Muscle layer of colon (tissue), 2 donors: ENCODE measurements around the gene KRT15.

Experiments
- H3K27ac ChIP-seq: one replicate; pipeline ENCODE4 v1.7.0; 2013; ENCODE audit warnings: low read depth, mild to moderate bottlenecking, low read length, moderate library complexity
- H3K27me3 ChIP-seq, 2 donors: one replicate each; pipeline ENCODE4 v1.7.0; 2013; ENCODE audit warnings: low read length in 2 of 2, mild to moderate bottlenecking in 2 of 2; ENCODE audit not compliant: insufficient read depth in 2 of 2, control insufficient read depth in 1 of 2
- H3K36me3 ChIP-seq: one replicate; pipeline ENCODE4 v1.7.0; 2013; ENCODE audit warnings: mild to moderate bottlenecking, low read length; ENCODE audit not compliant: insufficient read depth
- H3K4me1 ChIP-seq: one replicate; pipeline ENCODE4 v1.7.0; 2013; ENCODE audit warnings: mild to moderate bottlenecking, low read length; ENCODE audit not compliant: insufficient read depth
- H3K4me3 ChIP-seq, 2 donors: one replicate each; pipeline ENCODE4 v1.7.0; 2013; ENCODE audit warnings: low read length in 2 of 2, low read depth in 1 of 2, mild to moderate bottlenecking in 1 of 2, moderate library complexity in 1 of 2
- H3K9ac ChIP-seq: one replicate; pipeline ENCODE4 v1.7.0; 2013; ENCODE audit warnings: low read length
- H3K9me3 ChIP-seq: one replicate; pipeline ENCODE4 v1.7.0; 2013; ENCODE audit warnings: mild to moderate bottlenecking, low read length
- donor health status: abdominal sarcoma.
- donor health status: Adenocarcinoma of cecum.

KRT15 gene

DNA sequence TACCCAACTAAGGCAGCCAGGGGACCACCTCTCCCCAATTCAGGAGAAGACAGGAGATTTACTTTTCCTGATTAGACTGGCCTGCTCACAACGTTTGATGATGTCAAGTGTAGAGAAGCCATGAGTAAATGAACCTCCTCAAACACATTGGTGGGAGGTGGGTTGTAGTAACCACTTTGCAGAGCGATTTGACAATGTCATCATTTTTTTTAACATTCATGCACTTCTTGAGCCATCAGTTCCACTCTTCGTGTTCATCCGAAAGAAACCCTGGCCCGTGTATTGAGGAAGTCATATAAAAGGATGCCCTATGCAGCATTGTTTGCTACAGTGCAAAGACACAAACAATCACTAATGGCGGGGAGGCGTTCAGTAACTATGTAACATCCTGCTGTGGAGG lies 14.9 kb upstream of the KRT15 start:
- Histone ChIP-seq H3K9me3 (no peaks in the 10 kb centered on the region), H3K9ac (no peak overlapping the region), H3K36me3 (no peaks in the 10 kb centered on the region), H3K4me1 (no peaks in the 10 kb centered on the region), H3K27ac (no peak overlapping the region), H3K4me3 (no peak overlapping the region), H3K27me3 (peaks cover 11 to 23% of the 10 kb centered on the region in 2 donors)

- no peak overlapping the region for H3K9ac ChIP-seq
- H3K36me3 ChIP-seq = no peaks in the 10 kb centered on the region
- no peaks in the 10 kb centered on the region for H3K9me3 ChIP-seq
- H3K27ac ChIP-seq = no peak overlapping the region
- H3K4me1 ChIP-seq = no peaks in the 10 kb centered on the region
- H3K27me3 ChIP-seq = peaks cover 11 to 29% of the 10 kb centered on the region in 2 donors
- H3K4me3 ChIP-seq = no peak overlapping the region
Observed at GRCh38 chr17:41532947-41533570, 14.4 kb upstream of the KRT15 start.

GRCh38 chr17:41531993-41532392 lies 13.3 kb upstream of the KRT15 start:
- Histone ChIP-seq H3K4me3 (no peak overlapping the region), H3K36me3 (no peaks in the 10 kb centered on the region), H3K27me3 (peaks cover 11 to 40% of the 10 kb centered on the region in 2 donors), H3K9me3 (no peaks in the 10 kb centered on the region), H3K27ac (no peak overlapping the region), H3K9ac (no peak overlapping the region), H3K4me1 (no peaks in the 10 kb centered on the region)

- no peaks in the 10 kb centered on the region for H3K36me3 ChIP-seq
- no peaks in the 10 kb centered on the region for H3K9me3 ChIP-seq
- no peak overlapping the region for H3K27ac ChIP-seq
- no peak overlapping the region for H3K9ac ChIP-seq
- H3K4me1 ChIP-seq = no peaks in the 10 kb centered on the region
- no peak overlapping the region for H3K4me3 ChIP-seq
- H3K27me3 ChIP-seq = peaks cover 11 to 44% of the 10 kb centered on the region in 2 donors
Observed at GRCh38 chr17:41530062-41531048, 11.7 kb upstream of the KRT15 start.

- H3K4me1 ChIP-seq = no peaks in the 10 kb centered on the region
- no peak overlapping the region for H3K4me3 ChIP-seq
- no peaks in the 10 kb centered on the region for H3K9me3 ChIP-seq
- H3K36me3 ChIP-seq = no peaks in the 10 kb centered on the region
- H3K27ac ChIP-seq = no peak overlapping the region
- H3K27me3 ChIP-seq = peaks cover 11 to 44% of the 10 kb centered on the region in 2 donors
- H3K9ac ChIP-seq = no peak overlapping the region
Observed at GRCh38 chr17:41529491-41529915, 10.8 kb upstream of the KRT15 start.

GRCh38 chr17:41528959-41529353 lies 10.3 kb upstream of the KRT15 start:
- Histone ChIP-seq H3K4me1 (no peaks in the 10 kb centered on the region), H3K27ac (no peak overlapping the region)

DNA sequence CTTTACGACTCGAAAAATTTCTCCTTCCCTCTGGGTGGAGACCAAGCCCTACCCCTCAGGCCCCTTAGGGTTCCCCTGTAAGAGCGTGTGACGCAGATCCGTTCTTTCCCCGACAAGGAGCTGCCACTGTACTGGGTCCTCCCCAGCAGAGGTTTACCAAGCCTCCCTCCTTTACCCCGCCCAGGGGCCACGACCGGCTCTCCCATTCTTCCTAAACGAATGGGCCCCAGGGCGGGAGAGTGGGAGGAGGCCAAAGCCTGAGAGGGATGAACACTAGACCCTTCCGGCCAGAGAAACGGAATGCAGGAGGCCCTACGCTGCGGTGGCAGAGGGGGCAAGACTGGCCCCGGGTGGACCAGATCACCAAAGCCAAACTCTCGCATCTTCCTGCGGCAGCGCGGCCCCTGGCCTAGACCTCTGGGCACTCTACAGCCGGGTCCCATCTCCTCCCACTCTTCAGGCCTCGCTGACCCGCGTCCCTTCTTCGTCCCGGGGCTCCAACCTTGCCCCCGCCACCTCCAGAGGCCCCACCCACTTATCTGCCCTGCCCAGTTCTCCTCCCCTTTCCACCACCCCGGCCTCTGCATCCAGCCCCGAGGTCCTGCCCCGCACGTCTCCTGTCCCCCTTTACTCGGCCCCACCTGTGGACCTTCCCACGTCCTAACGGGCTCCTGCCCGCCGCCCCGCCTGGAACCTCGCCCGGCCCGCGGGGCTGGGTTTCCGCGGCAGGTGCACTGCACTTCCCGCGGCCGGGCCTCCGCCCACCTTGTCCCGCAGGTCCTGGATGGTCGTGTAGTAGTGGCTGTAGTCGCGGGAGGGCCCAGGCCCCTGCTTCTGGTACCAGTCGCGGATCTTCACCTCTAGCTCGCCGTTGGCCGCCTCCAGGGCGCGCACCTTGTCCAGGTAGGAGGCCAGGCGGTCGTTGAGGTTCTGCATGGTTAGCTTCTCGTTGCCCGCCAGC lies 8.7 kb upstream of the KRT15 start:
- H3K27ac ChIP-seq = no peak overlapping the region
- no peak overlapping the region for H3K9ac ChIP-seq
- no peak overlapping the region for H3K4me3 ChIP-seq
- no peaks in the 10 kb centered on the region for H3K9me3 ChIP-seq
- no peaks in the 10 kb centered on the region for H3K36me3 ChIP-seq
- H3K27me3 ChIP-seq = peaks cover 11 to 48% of the 10 kb centered on the region in 2 donors
- no peaks in the 10 kb centered on the region for H3K4me1 ChIP-seq

More at GRCh38 chr17:41528959-41529353, 10.3 kb upstream of the KRT15 start:
- H3K4me3 ChIP-seq = no peak overlapping the region
- no peak overlapping the region for H3K9ac ChIP-seq
- H3K9me3 ChIP-seq = no peaks in the 10 kb centered on the region
- no peaks in the 10 kb centered on the region for H3K36me3 ChIP-seq
- peaks cover 11 to 44% of the 10 kb centered on the region in 2 donors for H3K27me3 ChIP-seq

DNA sequence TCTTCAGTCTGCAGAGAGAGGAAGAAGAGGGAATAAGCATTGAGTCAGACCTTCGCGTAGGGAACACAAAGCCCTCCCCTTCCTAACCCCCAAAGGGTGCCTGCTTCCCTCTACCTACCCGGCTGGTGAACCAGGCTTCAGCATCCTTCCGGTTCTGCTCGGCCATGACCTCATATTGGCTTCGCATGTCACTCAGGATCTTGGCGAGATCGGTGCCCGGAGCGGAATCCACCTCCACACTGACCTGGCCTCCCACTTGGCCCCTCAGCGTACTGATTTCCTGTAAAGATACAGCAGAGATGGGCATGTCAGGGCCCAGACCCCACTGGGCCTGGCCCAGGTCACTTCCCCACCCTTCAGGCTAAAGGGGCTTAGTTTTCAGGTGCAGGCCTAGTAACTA lies 5.6 kb upstream of the KRT15 start:
- H3K4me1 ChIP-seq = no peaks in the 10 kb centered on the region
- H3K27ac ChIP-seq = no peak overlapping the region
- no peak overlapping the region for H3K4me3 ChIP-seq
- no peaks in the 10 kb centered on the region for H3K9me3 ChIP-seq
- peaks cover 0 to 37% of the 10 kb centered on the region in 2 donors for H3K27me3 ChIP-seq
- no peak overlapping the region for H3K9ac ChIP-seq
- H3K36me3 ChIP-seq = no peaks in the 10 kb centered on the region

- Histone ChIP-seq H3K9ac (no peak overlapping the region), H3K4me1 (no peaks in the 10 kb centered on the region), H3K27me3 (peaks cover 0 to 32% of the 10 kb centered on the region in 2 donors), H3K9me3 (no peaks in the 10 kb centered on the region), H3K4me3 (no peak overlapping the region), H3K27ac (no peak overlapping the region), H3K36me3 (no peaks in the 10 kb centered on the region)
Observed at GRCh38 chr17:41523787-41524186, 5.1 kb upstream of the KRT15 start.

DNA sequence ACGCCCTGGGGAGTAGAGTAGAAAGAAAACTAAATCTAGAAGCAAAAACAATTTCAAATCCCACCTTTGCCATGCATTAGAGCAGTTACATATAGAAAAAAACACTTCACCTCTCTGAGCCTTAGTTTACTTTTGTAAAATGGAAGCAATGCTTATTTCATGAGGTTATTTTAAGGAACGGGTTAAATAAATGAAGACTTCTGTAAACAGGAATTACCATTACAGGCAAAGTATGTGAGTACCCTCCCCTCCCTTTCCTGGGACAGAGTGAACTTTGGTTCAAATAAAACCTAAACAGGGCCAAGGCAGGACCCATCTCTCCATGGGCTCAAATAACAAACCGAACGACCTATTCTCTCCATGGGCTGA lies 4.5 kb upstream of the KRT15 start:
- H3K4me1 ChIP-seq = no peaks in the 10 kb centered on the region
- no peak overlapping the region for H3K4me3 ChIP-seq
- peaks cover 0 to 26% of the 10 kb centered on the region in 2 donors for H3K27me3 ChIP-seq

More for the DNA sequence above, 4.5 kb upstream of the KRT15 start:
- no peaks in the 10 kb centered on the region for H3K9me3 ChIP-seq
- H3K9ac ChIP-seq = no peak overlapping the region
- H3K36me3 ChIP-seq = no peaks in the 10 kb centered on the region
- no peak overlapping the region for H3K27ac ChIP-seq
